PFSK-1 (cell line): ENCODE measurements around the gene CFAP251.

Experiments
- POLR2AphosphoS5 ChIP-seq: IDR thresholded peaks from 2 replicates; pipeline ENCODE4 v1.6.1; 2012; ENCODE audit warnings: low read depth, mild to moderate bottlenecking, control low read depth, low read length, moderate library complexity
- TF ChIP-seq, protein P1 (sequence below), 2 experiments: IDR thresholded peaks; 2 replicates each; pipeline versions ENCODE4 v1.6.1 to v1.8.0; 2011 to 2012; ENCODE audit warnings: low read depth in 2 of 2, low read length in 2 of 2, control low read depth in 1 of 2, inconsistent platforms in 1 of 2, mild to moderate bottlenecking in 1 of 2, moderate library complexity in 1 of 2; ENCODE audit not compliant: insufficient read depth in 1 of 2

DNA sequence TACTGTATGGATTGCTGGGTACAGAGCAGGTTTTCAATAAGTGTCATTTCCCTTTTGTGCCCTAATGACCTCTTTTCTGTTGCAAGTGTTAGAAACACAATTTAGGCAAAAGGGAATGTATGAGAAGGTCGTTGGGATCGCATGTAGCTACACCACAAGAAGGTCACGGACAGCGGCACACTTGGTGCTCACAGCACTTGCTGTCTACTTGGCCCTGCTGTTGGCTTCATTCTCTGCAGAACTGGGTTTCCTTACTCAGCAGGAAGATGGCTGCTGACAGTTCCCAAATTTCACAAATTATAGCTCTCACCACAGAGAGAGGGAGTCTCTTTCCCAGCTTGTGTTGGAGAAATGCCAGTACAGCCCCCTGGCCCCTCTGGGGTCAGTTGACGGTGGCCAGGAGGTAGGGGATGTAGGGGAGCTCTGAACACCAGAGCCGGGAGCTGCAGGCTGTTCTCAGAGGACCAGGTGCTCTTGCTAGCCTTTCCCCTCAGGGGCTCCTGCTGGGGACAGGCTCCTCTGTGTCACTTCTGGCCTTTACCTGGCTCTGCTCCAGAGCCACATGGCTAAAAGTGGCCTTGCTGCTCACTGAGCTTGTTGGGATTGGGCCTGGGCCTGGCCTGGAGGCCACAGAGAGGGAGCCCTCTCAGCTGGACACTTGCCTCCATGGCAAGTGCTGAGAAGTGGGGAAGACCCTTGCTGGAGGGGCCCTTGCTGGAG lies 52.3 kb downstream of the CFAP251 start:
- no peak for TF ChIP-seq POLR2AphosphoS5
- TF ChIP-seq, protein P1, sequence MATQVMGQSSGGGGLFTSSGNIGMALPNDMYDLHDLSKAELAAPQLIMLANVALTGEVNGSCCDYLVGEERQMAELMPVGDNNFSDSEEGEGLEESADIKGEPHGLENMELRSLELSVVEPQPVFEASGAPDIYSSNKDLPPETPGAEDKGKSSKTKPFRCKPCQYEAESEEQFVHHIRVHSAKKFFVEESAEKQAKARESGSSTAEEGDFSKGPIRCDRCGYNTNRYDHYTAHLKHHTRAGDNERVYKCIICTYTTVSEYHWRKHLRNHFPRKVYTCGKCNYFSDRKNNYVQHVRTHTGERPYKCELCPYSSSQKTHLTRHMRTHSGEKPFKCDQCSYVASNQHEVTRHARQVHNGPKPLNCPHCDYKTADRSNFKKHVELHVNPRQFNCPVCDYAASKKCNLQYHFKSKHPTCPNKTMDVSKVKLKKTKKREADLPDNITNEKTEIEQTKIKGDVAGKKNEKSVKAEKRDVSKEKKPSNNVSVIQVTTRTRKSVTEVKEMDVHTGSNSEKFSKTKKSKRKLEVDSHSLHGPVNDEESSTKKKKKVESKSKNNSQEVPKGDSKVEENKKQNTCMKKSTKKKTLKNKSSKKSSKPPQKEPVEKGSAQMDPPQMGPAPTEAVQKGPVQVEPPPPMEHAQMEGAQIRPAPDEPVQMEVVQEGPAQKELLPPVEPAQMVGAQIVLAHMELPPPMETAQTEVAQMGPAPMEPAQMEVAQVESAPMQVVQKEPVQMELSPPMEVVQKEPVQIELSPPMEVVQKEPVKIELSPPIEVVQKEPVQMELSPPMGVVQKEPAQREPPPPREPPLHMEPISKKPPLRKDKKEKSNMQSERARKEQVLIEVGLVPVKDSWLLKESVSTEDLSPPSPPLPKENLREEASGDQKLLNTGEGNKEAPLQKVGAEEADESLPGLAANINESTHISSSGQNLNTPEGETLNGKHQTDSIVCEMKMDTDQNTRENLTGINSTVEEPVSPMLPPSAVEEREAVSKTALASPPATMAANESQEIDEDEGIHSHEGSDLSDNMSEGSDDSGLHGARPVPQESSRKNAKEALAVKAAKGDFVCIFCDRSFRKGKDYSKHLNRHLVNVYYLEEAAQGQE (IDR thresholded peaks at IDR 0.05; ENCODE audit: insufficient read depth in 1 of 2, low read depth in 2 of 2, low read length in 2 of 2) = no peak
